Liver (tissue), 9 donors: ENCODE data around the gene EIF2A. TPM values are rescaled to one million over a fixed set of nuclear protein-coding genes. Genes with fewer than 3 reads are reported as not detected.

Source experiments
- DNase-seq: peaks from one replicate; pipeline ENCODE4 v3.0.0-alpha.2; 2017; ENCODE audit warnings: low spot score
- H3K27ac ChIP-seq, 2 donors: one replicate each; pipeline ENCODE4 v1.7.0; 2013; ENCODE audit warnings: inconsistent platforms in 2 of 2, low read length in 2 of 2, control low read depth in 1 of 2, low read depth in 1 of 2, mild to moderate bottlenecking in 1 of 2
- H3K27me3 ChIP-seq, 4 donors: one replicate each; pipeline versions ENCODE4 v1.6.1 to v1.7.0; 2013; ENCODE audit warnings: low read length in 3 of 4, inconsistent platforms in 1 of 4, mild to moderate bottlenecking in 1 of 4, moderate library complexity in 1 of 4; ENCODE audit not compliant: control insufficient read depth in 4 of 4, insufficient read depth in 4 of 4
- H3K36me3 ChIP-seq, 4 donors: one replicate each; pipeline versions ENCODE4 v1.6.1 to v1.7.0; 2013; ENCODE audit warnings: low read length in 3 of 4, mild to moderate bottlenecking in 3 of 4, low read depth in 1 of 4, moderate library complexity in 1 of 4; ENCODE audit not compliant: control insufficient read depth in 4 of 4, insufficient read depth in 3 of 4
- H3K4me1 ChIP-seq, 4 donors: one replicate each; pipeline versions ENCODE4 v1.6.1 to v1.7.0; 2013; ENCODE audit warnings: low read length in 3 of 4, mild to moderate bottlenecking in 3 of 4, moderate library complexity in 1 of 4; ENCODE audit not compliant: control insufficient read depth in 4 of 4, insufficient read depth in 4 of 4
- H3K4me3 ChIP-seq, 3 donors: one replicate each; pipeline versions ENCODE4 v1.6.1 to v1.7.0; 2013; ENCODE audit warnings: low read length in 3 of 3, control low read depth in 1 of 3, low read depth in 1 of 3, mild to moderate bottlenecking in 1 of 3
- H3K9ac ChIP-seq, 2 donors: one replicate each; pipeline ENCODE4 v1.7.0; 2013; ENCODE audit warnings: low read length in 2 of 2, mild to moderate bottlenecking in 2 of 2, moderate library complexity in 2 of 2, control low read depth in 1 of 2, low read depth in 1 of 2
- H3K9me3 ChIP-seq, 4 donors: one replicate each; pipeline versions ENCODE4 v1.6.1 to v1.7.0; 2013; ENCODE audit warnings: low read length in 3 of 4; ENCODE audit not compliant: control insufficient read depth in 4 of 4
- EGR1 ChIP-seq, 2 donors: IDR thresholded peaks; 2 replicates each; pipeline ENCODE4 v1.6.1; 2016 to 2018; ENCODE audit warnings: antibody characterized with exemption in 2 of 2, low read depth in 2 of 2
- FOXA1 ChIP-seq: IDR thresholded peaks from 2 replicates; pipeline ENCODE4 v1.6.1; 2016; ENCODE audit warnings: antibody characterized with exemption
- FOXA2 ChIP-seq: IDR thresholded peaks from 2 replicates; pipeline ENCODE4 v1.6.1; 2016; ENCODE audit warnings: antibody characterized with exemption
- GABPA ChIP-seq, 2 donors: IDR thresholded peaks in 1 of 2; conservative IDR thresholded peaks in 1 of 2; 2 replicates each; pipeline ENCODE4 v1.6.1; 2016; ENCODE audit warnings: antibody characterized with exemption in 2 of 2, mild to moderate bottlenecking in 1 of 2, moderate library complexity in 1 of 2
- HNF4A ChIP-seq, 2 donors: conservative IDR thresholded peaks; 2 replicates each; pipeline ENCODE4 v1.6.1; 2016; ENCODE audit warnings: antibody characterized with exemption in 2 of 2, mild to moderate bottlenecking in 2 of 2
- HNF4G ChIP-seq: IDR thresholded peaks from 2 replicates; pipeline ENCODE4 v1.6.1; 2016; ENCODE audit warnings: antibody characterized with exemption
- JUND ChIP-seq, 2 donors: IDR thresholded peaks; 2 replicates each; pipeline ENCODE4 v1.6.1; 2016; ENCODE audit warnings: antibody characterized with exemption in 2 of 2
- NR2F2 ChIP-seq: IDR thresholded peaks from 2 replicates; pipeline ENCODE4 v1.6.1; 2016; ENCODE audit warnings: antibody characterized with exemption
- RAD21 ChIP-seq, 2 donors: IDR thresholded peaks; 2 replicates each; pipeline ENCODE4 v1.6.1; 2016; ENCODE audit warnings: antibody characterized with exemption in 2 of 2, mild to moderate bottlenecking in 2 of 2
- RXRA ChIP-seq, 2 donors: IDR thresholded peaks; 2 replicates each; pipeline ENCODE4 v1.6.1; 2017 to 2018; ENCODE audit warnings: antibody characterized with exemption in 2 of 2, mild to moderate bottlenecking in 1 of 2
- SP1 ChIP-seq: IDR thresholded peaks from 2 replicates; pipeline ENCODE4 v1.6.1; 2018; ENCODE audit warnings: antibody characterized with exemption, mild to moderate bottlenecking
- TAF1 ChIP-seq: conservative IDR thresholded peaks from 2 replicates; pipeline ENCODE4 v1.6.1; 2016; ENCODE audit warnings: antibody characterized with exemption, mild to moderate bottlenecking
- YY1 ChIP-seq: IDR thresholded peaks from 2 replicates; pipeline ENCODE4 v1.6.1; 2016; ENCODE audit warnings: antibody characterized with exemption, mild to moderate bottlenecking
- WGBS: extraction: QIAGEN DNeasy Blood & Tissue Kit; methylation state at CpG from one replicate; pipeline ENCODE4 v1.1.7; 2013; 5-methylcytosine and 5-hydroxymethylcytosine counted together
- polyA plus RNA-seq, 2 donors: library from polyadenylated mRNA; stranded (reverse) in 1 of 2; unstranded in 1 of 2; fragments of 200-250 nt in 1 of 2; fragments of >200 nt in 1 of 2; fragmentation: Nextera tagmentation in 1 of 2; extraction: Ambion mirVana in 1 of 2; gene quantifications; one replicate each; pipeline versions ENCODE4 v1.2.1 to v1.2.3, GENCODE V29; 2013 to 2015
- total RNA-seq, 2 donors: library from RNA; depleted of rRNA; stranded (reverse); fragments of >200 nt; gene quantifications; one replicate each; pipeline ENCODE4 v1.2.3, GENCODE V29; 2014
- TF ChIP-seq, protein P1 (sequence below): IDR thresholded peaks from 2 replicates; pipeline ENCODE4 v1.6.1; 2016; ENCODE audit warnings: antibody characterized with exemption, mild to moderate bottlenecking
- TF ChIP-seq, protein P2 (sequence below): IDR thresholded peaks from 2 replicates; pipeline ENCODE4 v1.6.1; 2016; ENCODE audit warnings: antibody characterized with exemption
- TF ChIP-seq, protein P3 (sequence below): fragments of 150-350 bp; IDR thresholded peaks from 2 replicates; pipeline ENCODE4 v1.5.1; 2017; ENCODE audit warnings: improper control_type of control experiment, low read depth, low read length; ENCODE audit not compliant: missing input control
- TF ChIP-seq, protein P4 (sequence below): IDR thresholded peaks from 2 replicates; pipeline ENCODE4 v1.6.1; 2016; ENCODE audit warnings: antibody characterized with exemption
- donor health status: healthy.
- donor health status: healthy.
- donor health status: healthy.
- donor health status: healthy.
- donor health status: healthy.

Gene EIF2A
- total and polyA plus RNA-seq, 4 donors: 23.6 to 104 (median 47.2) TPM

DNA sequence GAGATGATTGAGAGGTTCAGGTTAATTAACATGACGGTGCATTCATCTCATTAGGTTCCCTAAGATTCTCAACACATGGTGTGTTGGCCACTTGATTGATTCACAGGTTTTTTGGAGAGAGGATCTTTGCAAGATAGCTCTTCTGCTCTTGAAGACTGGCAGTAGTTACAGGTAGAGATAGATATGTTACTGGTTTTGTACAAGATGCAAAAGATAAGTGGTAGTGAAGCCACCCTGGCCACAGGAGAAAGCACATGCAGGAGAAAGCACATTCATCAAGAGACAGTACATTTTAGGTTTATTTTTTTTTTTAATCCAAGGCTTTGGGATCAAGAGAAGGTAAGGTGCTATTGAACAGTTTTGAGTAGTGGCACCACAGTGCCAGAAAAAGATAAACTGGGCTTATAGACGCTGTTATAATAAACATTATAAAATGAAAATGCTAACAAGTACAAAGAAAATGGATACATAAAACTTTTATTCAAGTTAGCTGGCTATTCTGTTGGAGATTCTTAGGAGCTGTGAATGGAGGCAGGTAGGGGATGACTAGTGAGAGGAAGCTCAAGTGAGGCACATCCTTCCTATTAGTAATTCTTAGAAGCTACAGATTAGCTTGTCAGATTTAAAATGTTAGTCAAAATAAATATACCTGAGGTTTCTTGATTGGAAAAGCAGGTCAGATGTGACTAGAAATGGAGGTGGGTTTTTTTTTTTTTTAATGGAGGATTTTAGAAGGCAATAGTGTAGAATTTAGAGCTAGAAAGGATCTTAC lies 67.3 kb downstream of the EIF2A start:
- DNase-seq: no peak
- Histone ChIP-seq H3K9ac (no peak overlapping the region), H3K27ac (no peak overlapping the region), H3K27me3 (no peaks in the 10 kb centered on the region), H3K9me3 (no peaks in the 10 kb centered on the region), H3K4me1 (peaks cover 2 to 4% (median 3%) of the 10 kb centered on the region in 4 donors), H3K36me3 (peaks cover 0 to 5% (median 2%) of the 10 kb centered on the region in 4 donors), H3K4me3 (no peak overlapping the region)
- TF ChIP-seq TAF1 (no peak), JUND (IDR thresholded peaks at IDR 0.05) (no peak), EGR1 (IDR thresholded peaks at IDR 0.05; ENCODE audit: low read depth in 2 of 2) (no peak)
- TF ChIP-seq, protein P1, sequence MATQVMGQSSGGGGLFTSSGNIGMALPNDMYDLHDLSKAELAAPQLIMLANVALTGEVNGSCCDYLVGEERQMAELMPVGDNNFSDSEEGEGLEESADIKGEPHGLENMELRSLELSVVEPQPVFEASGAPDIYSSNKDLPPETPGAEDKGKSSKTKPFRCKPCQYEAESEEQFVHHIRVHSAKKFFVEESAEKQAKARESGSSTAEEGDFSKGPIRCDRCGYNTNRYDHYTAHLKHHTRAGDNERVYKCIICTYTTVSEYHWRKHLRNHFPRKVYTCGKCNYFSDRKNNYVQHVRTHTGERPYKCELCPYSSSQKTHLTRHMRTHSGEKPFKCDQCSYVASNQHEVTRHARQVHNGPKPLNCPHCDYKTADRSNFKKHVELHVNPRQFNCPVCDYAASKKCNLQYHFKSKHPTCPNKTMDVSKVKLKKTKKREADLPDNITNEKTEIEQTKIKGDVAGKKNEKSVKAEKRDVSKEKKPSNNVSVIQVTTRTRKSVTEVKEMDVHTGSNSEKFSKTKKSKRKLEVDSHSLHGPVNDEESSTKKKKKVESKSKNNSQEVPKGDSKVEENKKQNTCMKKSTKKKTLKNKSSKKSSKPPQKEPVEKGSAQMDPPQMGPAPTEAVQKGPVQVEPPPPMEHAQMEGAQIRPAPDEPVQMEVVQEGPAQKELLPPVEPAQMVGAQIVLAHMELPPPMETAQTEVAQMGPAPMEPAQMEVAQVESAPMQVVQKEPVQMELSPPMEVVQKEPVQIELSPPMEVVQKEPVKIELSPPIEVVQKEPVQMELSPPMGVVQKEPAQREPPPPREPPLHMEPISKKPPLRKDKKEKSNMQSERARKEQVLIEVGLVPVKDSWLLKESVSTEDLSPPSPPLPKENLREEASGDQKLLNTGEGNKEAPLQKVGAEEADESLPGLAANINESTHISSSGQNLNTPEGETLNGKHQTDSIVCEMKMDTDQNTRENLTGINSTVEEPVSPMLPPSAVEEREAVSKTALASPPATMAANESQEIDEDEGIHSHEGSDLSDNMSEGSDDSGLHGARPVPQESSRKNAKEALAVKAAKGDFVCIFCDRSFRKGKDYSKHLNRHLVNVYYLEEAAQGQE: no peak
- 97% methylated on average over 2 of the region's 2 CpGs for WGBS

DNA sequence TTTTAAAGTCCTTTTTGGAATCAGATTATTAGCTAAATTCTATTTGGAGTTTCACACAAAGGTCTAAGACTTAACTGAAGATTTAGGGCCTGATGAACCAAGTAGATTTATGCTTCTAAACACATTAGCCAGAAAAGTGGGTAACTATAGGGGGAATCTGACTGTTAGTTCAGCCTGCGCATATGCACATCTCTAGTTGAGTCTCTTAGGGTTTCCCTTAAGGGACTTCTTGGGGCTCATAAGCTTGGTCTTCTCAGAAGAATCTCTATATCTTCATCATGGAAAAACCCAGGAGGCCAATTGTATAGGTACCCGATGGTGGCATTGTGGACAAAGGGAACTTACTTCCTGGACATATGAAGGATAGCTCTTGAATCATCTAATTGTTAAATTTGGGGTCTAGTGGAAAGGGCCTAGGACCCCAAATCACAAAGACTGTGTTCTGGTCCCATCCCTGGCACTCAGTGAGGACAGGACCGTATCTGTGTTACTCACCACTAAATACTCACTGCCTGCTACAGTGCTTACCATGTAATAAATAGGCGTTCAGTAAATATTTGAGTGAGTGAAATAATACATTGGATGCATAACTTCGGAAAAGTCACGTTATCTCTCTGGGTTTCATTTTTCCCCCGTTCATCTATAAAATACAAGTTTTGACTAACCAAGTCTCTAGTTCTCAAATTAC lies 73.6 kb downstream of the EIF2A start:
- Histone ChIP-seq H3K4me3 (no peak overlapping the region), H3K9ac (no peak overlapping the region), H3K9me3 (no peaks in the 10 kb centered on the region), H3K4me1 (peaks cover 0 to 2% (median 0%) of the 10 kb centered on the region in 4 donors), H3K27ac (no peak overlapping the region), H3K27me3 (no peaks in the 10 kb centered on the region), H3K36me3 (peaks cover 0 to 4% (median 1%) of the 10 kb centered on the region in 4 donors)
- WGBS: 91% methylated on average over 7 of the region's 7 CpGs
- no peak for TF ChIP-seq RAD21 (IDR thresholded peaks at IDR 0.05)
- no peak for TF ChIP-seq SP1
- TF ChIP-seq, protein P1: no peak
- TF ChIP-seq, protein P2, sequence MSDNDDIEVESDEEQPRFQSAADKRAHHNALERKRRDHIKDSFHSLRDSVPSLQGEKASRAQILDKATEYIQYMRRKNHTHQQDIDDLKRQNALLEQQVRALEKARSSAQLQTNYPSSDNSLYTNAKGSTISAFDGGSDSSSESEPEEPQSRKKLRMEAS: no peak
- no peak for TF ChIP-seq NR2F2
- no peak for TF ChIP-seq GABPA (IDR thresholded peaks at IDR 0.05 in 1 of 2, conservative IDR thresholded peaks at IDR 0.05 in 1 of 2)
- no peak for TF ChIP-seq FOXA1
- TF ChIP-seq HNF4G: no peak
- TF ChIP-seq, protein P3, sequence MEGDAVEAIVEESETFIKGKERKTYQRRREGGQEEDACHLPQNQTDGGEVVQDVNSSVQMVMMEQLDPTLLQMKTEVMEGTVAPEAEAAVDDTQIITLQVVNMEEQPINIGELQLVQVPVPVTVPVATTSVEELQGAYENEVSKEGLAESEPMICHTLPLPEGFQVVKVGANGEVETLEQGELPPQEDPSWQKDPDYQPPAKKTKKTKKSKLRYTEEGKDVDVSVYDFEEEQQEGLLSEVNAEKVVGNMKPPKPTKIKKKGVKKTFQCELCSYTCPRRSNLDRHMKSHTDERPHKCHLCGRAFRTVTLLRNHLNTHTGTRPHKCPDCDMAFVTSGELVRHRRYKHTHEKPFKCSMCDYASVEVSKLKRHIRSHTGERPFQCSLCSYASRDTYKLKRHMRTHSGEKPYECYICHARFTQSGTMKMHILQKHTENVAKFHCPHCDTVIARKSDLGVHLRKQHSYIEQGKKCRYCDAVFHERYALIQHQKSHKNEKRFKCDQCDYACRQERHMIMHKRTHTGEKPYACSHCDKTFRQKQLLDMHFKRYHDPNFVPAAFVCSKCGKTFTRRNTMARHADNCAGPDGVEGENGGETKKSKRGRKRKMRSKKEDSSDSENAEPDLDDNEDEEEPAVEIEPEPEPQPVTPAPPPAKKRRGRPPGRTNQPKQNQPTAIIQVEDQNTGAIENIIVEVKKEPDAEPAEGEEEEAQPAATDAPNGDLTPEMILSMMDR: no peak
- no peak for TF ChIP-seq YY1
- TF ChIP-seq JUND (IDR thresholded peaks at IDR 0.05): no peak
- no peak for TF ChIP-seq EGR1 (IDR thresholded peaks at IDR 0.05; ENCODE audit: low read depth in 2 of 2)
- TF ChIP-seq TAF1: no peak
- no peak for TF ChIP-seq RXRA (IDR thresholded peaks at IDR 0.05)
- TF ChIP-seq, protein P4, sequence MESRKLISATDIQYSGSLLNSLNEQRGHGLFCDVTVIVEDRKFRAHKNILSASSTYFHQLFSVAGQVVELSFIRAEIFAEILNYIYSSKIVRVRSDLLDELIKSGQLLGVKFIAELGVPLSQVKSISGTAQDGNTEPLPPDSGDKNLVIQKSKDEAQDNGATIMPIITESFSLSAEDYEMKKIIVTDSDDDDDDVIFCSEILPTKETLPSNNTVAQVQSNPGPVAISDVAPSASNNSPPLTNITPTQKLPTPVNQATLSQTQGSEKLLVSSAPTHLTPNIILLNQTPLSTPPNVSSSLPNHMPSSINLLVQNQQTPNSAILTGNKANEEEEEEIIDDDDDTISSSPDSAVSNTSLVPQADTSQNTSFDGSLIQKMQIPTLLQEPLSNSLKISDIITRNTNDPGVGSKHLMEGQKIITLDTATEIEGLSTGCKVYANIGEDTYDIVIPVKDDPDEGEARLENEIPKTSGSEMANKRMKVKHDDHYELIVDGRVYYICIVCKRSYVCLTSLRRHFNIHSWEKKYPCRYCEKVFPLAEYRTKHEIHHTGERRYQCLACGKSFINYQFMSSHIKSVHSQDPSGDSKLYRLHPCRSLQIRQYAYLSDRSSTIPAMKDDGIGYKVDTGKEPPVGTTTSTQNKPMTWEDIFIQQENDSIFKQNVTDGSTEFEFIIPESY: no peak
- TF ChIP-seq HNF4A (conservative IDR thresholded peaks at IDR 0.05): no peak
- no peak for TF ChIP-seq FOXA2
- DNase-seq: no peak
